GM19025 (cell line): Measurements from ENCODE around the gene SGMS1.
"Not testable (repeated sequence)": the region's sequence is repeated elsewhere in the genome, so short reads cannot be mapped to it uniquely, and the experiment has no call there.

ENCODE experiments used
- ATAC-seq: cut with Tn5 transposase; IDR thresholded peaks from one replicate; pipeline ENCODE4 v1.9.1; 2021; ENCODE audit warnings: mild to moderate bottlenecking, low read depth, moderate library complexity; ENCODE audit not compliant: unreplicated experiment

SGMS1 gene

GRCh38 chr10:50387732-50388073 is 236.1 kb downstream of the SGMS1 start:
- peak; percentile 77 for ATAC-seq

GRCh38 chr10:50387007-50387731 is 236.6 kb downstream of the SGMS1 start:
- peak; percentile 10 for ATAC-seq

- no peak for ATAC-seq
Observed at GRCh38 chr10:50385624-50386023, 238.1 kb downstream of the SGMS1 start.

- no peak for ATAC-seq
Observed at GRCh38 chr10:50384898-50385297, 238.9 kb downstream of the SGMS1 start.

- no peak for ATAC-seq
Observed at GRCh38 chr10:50384238-50384637, 239.5 kb downstream of the SGMS1 start.

- ATAC-seq, result no peak
Observed at GRCh38 chr10:50382576-50383023, 241.2 kb downstream of the SGMS1 start.

GRCh38 chr10:50381642-50382041 is 242.1 kb downstream of the SGMS1 start:
- ATAC-seq, result no peak

GRCh38 chr10:50379616-50380015 is 244.1 kb downstream of the SGMS1 start:
- ATAC-seq, result no peak

- no peak for ATAC-seq
Observed at GRCh38 chr10:50375745-50376144, 248.0 kb downstream of the SGMS1 start.

- ATAC-seq, result no peak
Observed at GRCh38 chr10:50375051-50375452, 248.7 kb downstream of the SGMS1 start.

- no peak for ATAC-seq
Observed at GRCh38 chr10:50373821-50374501, 249.8 kb downstream of the SGMS1 start.

GRCh38 chr10:50369931-50370330 is 253.8 kb downstream of the SGMS1 start:
- no peak for ATAC-seq

- ATAC-seq, result no peak
Observed at GRCh38 chr10:50367732-50368131, 256.0 kb downstream of the SGMS1 start.

- ATAC-seq, result not testable (repeated sequence)
Observed at GRCh38 chr10:50366421-50366820, 257.3 kb downstream of the SGMS1 start.

GRCh38 chr10:50364730-50365129 is 259.0 kb downstream of the SGMS1 start:
- not testable (repeated sequence) for ATAC-seq

- ATAC-seq, result peak; percentile 59
Observed at GRCh38 chr10:50362547-50363125, 261.1 kb downstream of the SGMS1 start.

GRCh38 chr10:50361946-50362345 is 261.8 kb downstream of the SGMS1 start:
- no peak for ATAC-seq

GRCh38 chr10:50360077-50360850 is 263.5 kb downstream of the SGMS1 start:
- no peak for ATAC-seq

GRCh38 chr10:50358925-50359687 is 264.6 kb downstream of the SGMS1 start:
- ATAC-seq, result no peak

GRCh38 chr10:50358411-50358810 is 265.3 kb downstream of the SGMS1 start:
- no peak for ATAC-seq
